H9 (cell line): Measurements from ENCODE around the gene TSC1. TPM values are rescaled to one million over a fixed set of nuclear protein-coding genes. Genes with fewer than 3 reads are reported as not detected.

Source experiments
- DNase-seq: peaks from one replicate; pipeline ENCODE4 v3.0.0-alpha.2; 2017
- H2AFZ ChIP-seq: one replicate; pipeline ENCODE4 v1.6.1; 2013; ENCODE audit warnings: mild to moderate bottlenecking, low read length, control low read depth, moderate library complexity
- H2AK5ac ChIP-seq: 2 replicates; pipeline ENCODE4 v1.6.1; 2013; ENCODE audit warnings: low read length, control low read depth, mixed read lengths; ENCODE audit not compliant: insufficient read length
- H2BK120ac ChIP-seq: one replicate; pipeline ENCODE4 v1.6.1; 2013; ENCODE audit warnings: low read depth, mild to moderate bottlenecking, low read length, control low read depth, inconsistent platforms; ENCODE audit not compliant: poor library complexity, severe bottlenecking
- H2BK12ac ChIP-seq: 2 replicates; pipeline ENCODE4 v1.6.1; 2013; ENCODE audit warnings: low read length, control low read depth, mixed read lengths, low read depth; ENCODE audit not compliant: insufficient read length
- H2BK15ac ChIP-seq: 2 replicates; pipeline ENCODE4 v1.6.1; 2013; ENCODE audit warnings: low read depth, low read length, control low read depth
- H2BK20ac ChIP-seq: one replicate; pipeline ENCODE4 v1.6.1; 2013; ENCODE audit warnings: low read depth, mild to moderate bottlenecking, low read length, control low read depth, inconsistent platforms; ENCODE audit not compliant: poor library complexity, severe bottlenecking
- H2BK5ac ChIP-seq: 2 replicates; pipeline ENCODE4 v1.6.1; 2013; ENCODE audit warnings: low read length, control low read depth, mixed read lengths; ENCODE audit not compliant: insufficient read length
- H3K14ac ChIP-seq: 2 replicates; pipeline ENCODE4 v1.6.1; 2013; ENCODE audit warnings: low read length, control low read depth; ENCODE audit not compliant: insufficient read depth
- H3K18ac ChIP-seq: 2 replicates; pipeline ENCODE4 v1.6.1; 2013; ENCODE audit warnings: low read depth, mild to moderate bottlenecking, mixed read lengths, low read length, control low read depth; ENCODE audit not compliant: insufficient read length
- H3K23ac ChIP-seq: 2 replicates; pipeline ENCODE4 v1.6.1; 2013; ENCODE audit warnings: low read length, control low read depth, mixed read lengths, low read depth; ENCODE audit not compliant: insufficient read length
- H3K23me2 ChIP-seq: 2 replicates; pipeline ENCODE4 v1.6.1; 2013; ENCODE audit warnings: low read depth, mild to moderate bottlenecking, mixed read lengths, low read length, control low read depth; ENCODE audit not compliant: insufficient read length, poor library complexity, severe bottlenecking
- H3K27ac ChIP-seq: 2 replicates; pipeline ENCODE4 v1.5.1; 2013; ENCODE audit warnings: low read length, control low read depth, mixed read lengths, low read depth; ENCODE audit not compliant: insufficient read length
- H3K27me3 ChIP-seq: 2 replicates; pipeline ENCODE4 v1.6.1; 2013; ENCODE audit warnings: low read length, control low read depth, inconsistent platforms; ENCODE audit not compliant: insufficient read depth
- H3K4ac ChIP-seq: 2 replicates; pipeline ENCODE4 v1.6.1; 2013; ENCODE audit warnings: low read depth, mild to moderate bottlenecking, control low read depth, inconsistent platforms, low read length, moderate library complexity
- H3K4me1 ChIP-seq: 2 replicates; pipeline ENCODE4 v1.6.1; 2013; ENCODE audit warnings: low read length, control low read depth, inconsistent platforms; ENCODE audit not compliant: insufficient read depth
- H3K4me2 ChIP-seq: 2 replicates; pipeline ENCODE4 v1.6.1; 2013; ENCODE audit warnings: low read length, control low read depth, mixed read lengths; ENCODE audit not compliant: insufficient read length, insufficient read depth
- H3K56ac ChIP-seq: 2 replicates; pipeline ENCODE4 v1.6.1; 2013; ENCODE audit warnings: low read depth, mild to moderate bottlenecking, mixed read lengths, low read length, control low read depth; ENCODE audit not compliant: insufficient read length
- H3K79me1 ChIP-seq: 2 replicates; pipeline ENCODE4 v1.6.1; 2013; ENCODE audit warnings: low read depth, mild to moderate bottlenecking, moderate library complexity, low read length, control low read depth, inconsistent platforms; ENCODE audit not compliant: insufficient read depth, poor library complexity, severe bottlenecking
- H3K79me2 ChIP-seq: 2 replicates; pipeline ENCODE4 v1.6.1; 2013; ENCODE audit warnings: low read length, control low read depth, inconsistent platforms; ENCODE audit not compliant: insufficient read depth
- H3K9ac ChIP-seq: 2 replicates; pipeline ENCODE4 v1.6.1; 2013; ENCODE audit warnings: low read length, control low read depth, mixed read lengths; ENCODE audit not compliant: insufficient read length; ENCODE audit errors: extremely low read depth
- H3K9me3 ChIP-seq: one replicate; pipeline ENCODE4 v1.6.1; 2013; ENCODE audit warnings: low read depth, low read length, inconsistent platforms; ENCODE audit not compliant: control insufficient read depth
- H3T11ph ChIP-seq: one replicate; pipeline ENCODE4 v1.6.1; 2013; ENCODE audit warnings: mild to moderate bottlenecking, low read length, control low read depth, inconsistent platforms
- H4K20me1 ChIP-seq: one replicate; pipeline ENCODE4 v1.6.1; 2013; ENCODE audit not compliant: control insufficient read depth, insufficient read length, insufficient read depth
- H4K5ac ChIP-seq: 2 replicates; pipeline ENCODE4 v1.6.1; 2013; ENCODE audit warnings: low read depth, mild to moderate bottlenecking, mixed read lengths, low read length, control low read depth; ENCODE audit not compliant: insufficient read length
- H4K8ac ChIP-seq: replicated peaks from 2 replicates; pipeline ENCODE4 v1.6.1; 2013; ENCODE audit warnings: low read length, control low read depth, mixed read lengths, low read depth; ENCODE audit not compliant: insufficient read length
- H4K91ac ChIP-seq: 2 replicates; pipeline ENCODE4 v1.6.1; 2013; ENCODE audit warnings: low read depth, mild to moderate bottlenecking, moderate library complexity, mixed read lengths, low read length, control low read depth; ENCODE audit not compliant: insufficient read length
- H3K27ac Mint-ChIP-seq, 3 experiments: 2 replicates in 2 of 3; 3 replicates in 1 of 3; pipeline ENCODE4 v1.8.0; 2020 to 2021; ENCODE audit warnings: mixed read lengths in 3 of 3, mild to moderate bottlenecking in 1 of 3, moderate library complexity in 1 of 3
- H3K27me3 Mint-ChIP-seq: 2 replicates; pipeline ENCODE4 v1.8.0; 2021; ENCODE audit warnings: low read depth, mild to moderate bottlenecking, moderate library complexity, mixed read lengths
- H3K36me3 Mint-ChIP-seq, 3 experiments: 2 replicates in 2 of 3; 3 replicates in 1 of 3; pipeline ENCODE4 v1.8.0; 2020 to 2021; ENCODE audit warnings: low read depth in 3 of 3, mixed read lengths in 3 of 3; ENCODE audit not compliant: insufficient read depth in 1 of 3
- H3K4me1 Mint-ChIP-seq, 2 experiments: 2 replicates each; pipeline ENCODE4 v1.8.0; 2020; ENCODE audit warnings: mixed read lengths in 2 of 2
- H3K4me3 Mint-ChIP-seq, 2 experiments: 2 replicates in 1 of 2; 3 replicates in 1 of 2; pipeline ENCODE4 v1.8.0; 2020 to 2021; ENCODE audit warnings: mild to moderate bottlenecking in 2 of 2, mixed read lengths in 2 of 2, moderate library complexity in 1 of 2
- H3K9me3 Mint-ChIP-seq, 2 experiments: 2 replicates in 1 of 2; 3 replicates in 1 of 2; pipeline ENCODE4 v1.8.0; 2020; ENCODE audit warnings: mild to moderate bottlenecking in 2 of 2, mixed read lengths in 2 of 2, moderate library complexity in 1 of 2
- WGBS: extraction: QIAGEN DNeasy Blood & Tissue Kit; methylation state at CpG from one replicate; pipeline ENCODE4 v1.1.7; 2013; ENCODE audit warnings: missing lambda C conversion rate, low lambda C conversion rate, mixed read lengths; ENCODE audit not compliant: insufficient read length; ENCODE audit errors: extremely low coverage; 5-methylcytosine and 5-hydroxymethylcytosine counted together
- total RNA-seq: library from RNA; stranded (reverse); gene quantifications from 2 replicates; pipeline ENCODE4 v1.2.1, GENCODE V29; 2021
- TF ChIP-seq, protein P1 (sequence below): fragments of 200-600 bp; sonication (generic); conservative IDR thresholded peaks from 3 replicates; pipeline ENCODE4 v1.8.0; 2021; ENCODE audit warnings: antibody characterized with exemption, mild to moderate bottlenecking

Gene TSC1
- total RNA-seq, 1 experiment from 2014 or later, result 32.7 TPM

DNA sequence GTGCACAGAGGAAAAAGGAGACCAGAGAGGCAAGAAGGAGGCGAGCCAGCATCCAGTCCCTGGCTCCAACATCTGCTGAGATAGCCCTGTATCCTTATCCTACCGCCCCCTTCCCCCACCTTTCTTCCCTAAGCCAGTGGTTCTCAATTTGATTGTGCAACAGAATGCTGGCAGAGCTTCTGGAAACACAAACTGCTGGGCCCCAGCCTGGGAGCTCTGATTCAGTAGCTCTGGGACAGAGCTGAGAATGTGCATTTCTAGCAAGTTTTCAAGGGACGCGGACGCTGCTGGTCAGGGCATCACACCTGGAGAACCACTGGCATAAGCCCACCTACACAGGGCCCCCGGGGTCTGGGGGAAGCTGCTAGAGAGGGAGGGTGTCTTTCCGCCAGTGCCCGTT, 87.4 kb downstream of the TSC1 start:
- H3K36me3 Mint-ChIP-seq, result no peaks in the 10 kb centered on the region

More for the DNA sequence above, 87.4 kb downstream of the TSC1 start:
- Histone ChIP-seq H2BK120ac (no peak overlapping the region), H2AFZ (no peak overlapping the region), H3K14ac (no peak overlapping the region), H3K4ac (no peak overlapping the region), H2AK5ac (no peak overlapping the region), H3K79me1 (no peaks in the 10 kb centered on the region), H3K79me2 (no peaks in the 10 kb centered on the region), H3T11ph (no peak overlapping the region), H3K9me3 (no peaks in the 10 kb centered on the region), H3K18ac (no peak overlapping the region), H3K27me3 (no peaks in the 10 kb centered on the region), H2BK20ac (no peak overlapping the region), H2BK5ac (no peak overlapping the region), H3K27ac (no peak overlapping the region), H4K91ac (no peak overlapping the region), H4K8ac (no peak overlapping the region), H4K5ac (no peak overlapping the region), H3K56ac (no peak overlapping the region), H3K4me1 (no peaks in the 10 kb centered on the region), H4K20me1 (no peaks in the 10 kb centered on the region), H3K9ac (no peak overlapping the region), H3K23me2 (no peaks in the 10 kb centered on the region), H3K23ac (no peak overlapping the region), H2BK15ac (no peak overlapping the region), H3K4me2 (no peak overlapping the region), H2BK12ac (no peak overlapping the region)
- no peak for DNase-seq
- Mint-ChIP-seq H3K4me3 (no peak overlapping the region), H3K27me3 (peaks cover 19% of the 10 kb centered on the region), H3K9me3 (no peaks in the 10 kb centered on the region; a peak in 1 of 5 replicates), H3K27ac (peak overlapping the region in 1 of 3 experiments; percentile 62; a peak in 1 of 7 replicates), H3K4me1 (peaks cover 28 to 34% of the 10 kb centered on the region in 2 experiments)
- WGBS, result no CpG with 5 or more reads among the region's 8 CpGs
- TF ChIP-seq, protein P1, sequence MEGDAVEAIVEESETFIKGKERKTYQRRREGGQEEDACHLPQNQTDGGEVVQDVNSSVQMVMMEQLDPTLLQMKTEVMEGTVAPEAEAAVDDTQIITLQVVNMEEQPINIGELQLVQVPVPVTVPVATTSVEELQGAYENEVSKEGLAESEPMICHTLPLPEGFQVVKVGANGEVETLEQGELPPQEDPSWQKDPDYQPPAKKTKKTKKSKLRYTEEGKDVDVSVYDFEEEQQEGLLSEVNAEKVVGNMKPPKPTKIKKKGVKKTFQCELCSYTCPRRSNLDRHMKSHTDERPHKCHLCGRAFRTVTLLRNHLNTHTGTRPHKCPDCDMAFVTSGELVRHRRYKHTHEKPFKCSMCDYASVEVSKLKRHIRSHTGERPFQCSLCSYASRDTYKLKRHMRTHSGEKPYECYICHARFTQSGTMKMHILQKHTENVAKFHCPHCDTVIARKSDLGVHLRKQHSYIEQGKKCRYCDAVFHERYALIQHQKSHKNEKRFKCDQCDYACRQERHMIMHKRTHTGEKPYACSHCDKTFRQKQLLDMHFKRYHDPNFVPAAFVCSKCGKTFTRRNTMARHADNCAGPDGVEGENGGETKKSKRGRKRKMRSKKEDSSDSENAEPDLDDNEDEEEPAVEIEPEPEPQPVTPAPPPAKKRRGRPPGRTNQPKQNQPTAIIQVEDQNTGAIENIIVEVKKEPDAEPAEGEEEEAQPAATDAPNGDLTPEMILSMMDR, result no peak
